Vagina (tissue), 2 donors: ENCODE results near the gene BCL7B.

Experiments
- POLR2A ChIP-seq, 2 donors: fragments of 450-650 bp; IDR thresholded peaks; one replicate each; pipeline ENCODE4 v1.6.1; 2017; ENCODE audit warnings: antibody characterized with exemption in 2 of 2, mild to moderate bottlenecking in 2 of 2, moderate library complexity in 2 of 2
- POLR2AphosphoS5 ChIP-seq, 2 donors: sonication (generic); formaldehyde crosslinking; IDR thresholded peaks; one replicate each; pipeline ENCODE4 v1.9.0; 2017; ENCODE audit warnings: antibody characterized with exemption in 2 of 2, mild to moderate bottlenecking in 2 of 2, low read depth in 1 of 2; ENCODE audit not compliant: insufficient read depth in 1 of 2
- TF ChIP-seq, protein P1 (sequence below), 3 experiments: fragments of 450-650 bp in 2 of 3; fragments of 200-600 bp in 1 of 3; sonication (generic) in 1 of 3; IDR thresholded peaks; one replicate each; pipeline ENCODE4 v1.5.1; 2017 to 2019; ENCODE audit warnings: antibody characterized with exemption in 3 of 3, mild to moderate bottlenecking in 2 of 3, moderate library complexity in 2 of 3

DNA sequence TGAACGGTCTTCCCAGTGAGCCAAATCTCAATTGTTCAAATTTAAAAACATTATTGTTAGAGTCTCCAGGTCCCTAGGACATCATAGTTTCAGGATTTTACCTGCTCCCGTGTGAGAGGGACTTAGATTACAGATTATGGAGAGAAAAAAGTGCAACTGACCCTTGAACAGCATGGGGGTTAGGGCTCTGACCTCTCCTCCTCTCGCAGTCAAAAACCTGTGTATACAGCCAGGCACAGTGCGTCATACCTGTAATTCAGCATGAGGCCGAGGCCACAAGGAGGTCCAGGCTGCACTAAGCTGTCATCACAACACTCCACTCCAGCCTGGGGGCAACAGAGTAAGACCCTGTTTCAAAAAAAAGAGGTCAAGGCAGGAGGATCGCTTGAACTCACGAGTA lies 60.9 kb downstream of the BCL7B start:
- TF ChIP-seq, protein P1, sequence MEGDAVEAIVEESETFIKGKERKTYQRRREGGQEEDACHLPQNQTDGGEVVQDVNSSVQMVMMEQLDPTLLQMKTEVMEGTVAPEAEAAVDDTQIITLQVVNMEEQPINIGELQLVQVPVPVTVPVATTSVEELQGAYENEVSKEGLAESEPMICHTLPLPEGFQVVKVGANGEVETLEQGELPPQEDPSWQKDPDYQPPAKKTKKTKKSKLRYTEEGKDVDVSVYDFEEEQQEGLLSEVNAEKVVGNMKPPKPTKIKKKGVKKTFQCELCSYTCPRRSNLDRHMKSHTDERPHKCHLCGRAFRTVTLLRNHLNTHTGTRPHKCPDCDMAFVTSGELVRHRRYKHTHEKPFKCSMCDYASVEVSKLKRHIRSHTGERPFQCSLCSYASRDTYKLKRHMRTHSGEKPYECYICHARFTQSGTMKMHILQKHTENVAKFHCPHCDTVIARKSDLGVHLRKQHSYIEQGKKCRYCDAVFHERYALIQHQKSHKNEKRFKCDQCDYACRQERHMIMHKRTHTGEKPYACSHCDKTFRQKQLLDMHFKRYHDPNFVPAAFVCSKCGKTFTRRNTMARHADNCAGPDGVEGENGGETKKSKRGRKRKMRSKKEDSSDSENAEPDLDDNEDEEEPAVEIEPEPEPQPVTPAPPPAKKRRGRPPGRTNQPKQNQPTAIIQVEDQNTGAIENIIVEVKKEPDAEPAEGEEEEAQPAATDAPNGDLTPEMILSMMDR (IDR thresholded peaks at IDR 0.05), result no peak
- no peak for TF ChIP-seq POLR2AphosphoS5 (IDR thresholded peaks at IDR 0.05; ENCODE audit: insufficient read depth in 1 of 2, low read depth in 1 of 2)
- no peak for TF ChIP-seq POLR2A (IDR thresholded peaks at IDR 0.05)
